ENCODE measurements around the gene OSBPL2. TPM values are rescaled to one million over a fixed set of nuclear protein-coding genes. Genes with fewer than 3 reads are reported as not detected.

OSBPL2 gene
- total and polyA plus RNA-seq, 2 donors (not counting 3 experiments of a cell fraction or from before 2014, with no cell fraction given) = 13.1 to 33.0 TPM

DNA sequence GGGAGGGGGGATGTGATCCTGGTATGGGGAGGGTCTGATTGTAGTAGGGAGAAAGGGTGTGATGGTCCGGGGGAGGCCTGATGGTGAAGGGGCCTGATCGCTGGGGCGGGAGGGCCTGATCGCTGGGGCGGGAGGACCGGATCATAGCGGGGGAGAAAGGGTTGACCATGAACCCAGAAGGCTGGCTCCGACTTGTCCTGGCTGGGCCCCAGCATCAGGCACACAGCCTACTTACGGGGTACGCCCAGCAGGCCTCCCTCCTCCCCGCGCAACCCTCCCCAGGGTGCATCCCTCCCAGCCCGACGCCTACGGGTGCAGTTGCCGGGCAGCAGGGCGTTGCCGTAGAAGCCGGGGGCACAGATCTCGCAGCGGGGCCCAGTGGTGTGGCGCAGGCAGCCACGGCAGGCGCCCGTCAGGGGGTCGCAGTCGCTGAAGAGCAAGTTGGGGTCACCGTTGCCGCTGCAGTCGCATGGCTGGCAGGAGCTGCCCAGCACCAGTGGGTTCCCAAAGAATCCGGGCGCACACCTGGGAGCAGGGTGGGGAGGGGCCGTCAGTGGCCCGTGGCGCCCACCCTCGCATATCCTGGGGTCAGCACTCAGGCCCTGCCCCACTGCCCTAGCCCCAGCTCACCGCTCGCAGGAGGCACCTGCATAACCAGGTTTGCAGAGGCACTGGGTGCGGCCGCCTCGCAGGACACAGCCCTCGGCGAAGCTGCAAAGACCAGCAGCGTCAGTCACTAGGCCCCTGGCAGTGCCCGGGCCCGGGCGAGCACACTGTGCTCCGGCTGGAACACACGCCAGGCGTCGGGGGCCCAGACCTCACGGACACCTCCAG is 85.0 kb downstream of the OSBPL2 start:
- no peak for FAIRE-seq
- ChIA-PET POLR2A (no interaction called here), CTCF (no interaction called here)
- Histone ChIP-seq H3K79me2 (ENCODE audit: control insufficient read depth, insufficient read depth, low read length) (no peaks in the 10 kb centered on the region), H3K4me2 (ENCODE audit: insufficient read depth, low read length) (no peak overlapping the region), H3K4me3 (replicated peaks in 1 of 3; ENCODE audit: insufficient read depth in 1 of 3, low read depth in 1 of 3, low read length in 3 of 3) (no peak overlapping the region), H2AFZ (ENCODE audit: low read depth, low read length) (no peak overlapping the region), H3K27ac (ENCODE audit: insufficient read depth, low read depth, low read length) (no peak overlapping the region), H4K20me1 (replicated peaks; ENCODE audit: control insufficient read depth, extremely low read depth, insufficient read depth, low read length) (no peaks in the 10 kb centered on the region), H3K36me3 (ENCODE audit: control insufficient read depth in 2 of 2, extremely low read depth in 1 of 2, insufficient read depth in 2 of 2, low read length in 2 of 2) (peaks cover 21 to 33% of the 10 kb centered on the region in 2 experiments), H3K9ac (replicated peaks; ENCODE audit: extremely low read depth, insufficient read depth, low read length) (no peak overlapping the region), H3K27me3 (ENCODE audit: control insufficient read depth in 2 of 2, insufficient read depth in 2 of 2, low read length in 2 of 2) (no peaks in the 10 kb centered on the region), H3K4me1 (ENCODE audit: control insufficient read depth, extremely low read depth, insufficient read depth, low read length) (no peaks in the 10 kb centered on the region), H3K9me1 (replicated peaks; ENCODE audit: control insufficient read depth, extremely low read depth, insufficient read depth, low read length) (no peaks in the 10 kb centered on the region), H3K9me3 (replicated peaks; ENCODE audit: control insufficient read depth, insufficient read depth, low read length) (no peaks in the 10 kb centered on the region)
- intact Hi-C loops (cut with micrococcal nuclease) (loop anchor here (5.0 kb wide), 1 partner anchor 34 kb away; no protein-coding TSS in a partner anchor), dilution Hi-C loops (cut with MboI; ENCODE audit: extremely low pct_ligation_motif_present, low sequenced_read_pairs) (no loop called here)
- TF ChIP-seq JUN (IDR thresholded peaks at IDR 0.05; ENCODE audit: borderline replicate concordance, insufficient read depth, insufficient read length, low read depth) (no peak), POLR2AphosphoS5 (IDR thresholded peaks at IDR 0.05; ENCODE audit: insufficient read depth, low read depth, low read length) (no peak), POLR2A (IDR thresholded peaks at IDR 0.05; ENCODE audit: low read depth, low read length) (no peak), EZH2 (IDR thresholded peaks at IDR 0.05; ENCODE audit: borderline replicate concordance, low read depth, low read length, severe bottlenecking) (no peak), GATA2 (IDR thresholded peaks at IDR 0.05; ENCODE audit: insufficient read depth, insufficient read length, low read depth, low read length) (no peak), MYC (IDR thresholded peaks at IDR 0.05; ENCODE audit: low read depth, low read length) (no peak), FOS (IDR thresholded peaks at IDR 0.05; ENCODE audit: borderline replicate concordance, insufficient read depth, low read length) (no peak)
- TF ChIP-seq, protein P1, sequence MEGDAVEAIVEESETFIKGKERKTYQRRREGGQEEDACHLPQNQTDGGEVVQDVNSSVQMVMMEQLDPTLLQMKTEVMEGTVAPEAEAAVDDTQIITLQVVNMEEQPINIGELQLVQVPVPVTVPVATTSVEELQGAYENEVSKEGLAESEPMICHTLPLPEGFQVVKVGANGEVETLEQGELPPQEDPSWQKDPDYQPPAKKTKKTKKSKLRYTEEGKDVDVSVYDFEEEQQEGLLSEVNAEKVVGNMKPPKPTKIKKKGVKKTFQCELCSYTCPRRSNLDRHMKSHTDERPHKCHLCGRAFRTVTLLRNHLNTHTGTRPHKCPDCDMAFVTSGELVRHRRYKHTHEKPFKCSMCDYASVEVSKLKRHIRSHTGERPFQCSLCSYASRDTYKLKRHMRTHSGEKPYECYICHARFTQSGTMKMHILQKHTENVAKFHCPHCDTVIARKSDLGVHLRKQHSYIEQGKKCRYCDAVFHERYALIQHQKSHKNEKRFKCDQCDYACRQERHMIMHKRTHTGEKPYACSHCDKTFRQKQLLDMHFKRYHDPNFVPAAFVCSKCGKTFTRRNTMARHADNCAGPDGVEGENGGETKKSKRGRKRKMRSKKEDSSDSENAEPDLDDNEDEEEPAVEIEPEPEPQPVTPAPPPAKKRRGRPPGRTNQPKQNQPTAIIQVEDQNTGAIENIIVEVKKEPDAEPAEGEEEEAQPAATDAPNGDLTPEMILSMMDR (IDR thresholded peaks at IDR 0.05; ENCODE audit: extremely low read depth in 1 of 2, insufficient read depth in 1 of 2, low read depth in 1 of 2, low read length in 2 of 2) = no peak
- TF ChIP-seq, protein P2, sequence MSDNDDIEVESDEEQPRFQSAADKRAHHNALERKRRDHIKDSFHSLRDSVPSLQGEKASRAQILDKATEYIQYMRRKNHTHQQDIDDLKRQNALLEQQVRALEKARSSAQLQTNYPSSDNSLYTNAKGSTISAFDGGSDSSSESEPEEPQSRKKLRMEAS (IDR thresholded peaks at IDR 0.05; ENCODE audit: insufficient read depth, insufficient read length) = no peak
- BruUV-seq (replicated peaks) = no TSS peak
- no peak for DNase-seq (ENCODE audit: low read depth, low spot score)

All from endothelial cell of umbilical vein (primary cell).